Activated CD8-positive, alpha-beta memory T cell treated with anti-CD3 and anti-CD28 coated beads, Interleukin-2, amount 50 U/mL, for 48 hours (primary cell): ENCODE data around the gene PAFAH2.
"Not testable (repeated sequence)": the region's sequence is repeated elsewhere in the genome, so short reads cannot be mapped to it uniquely, and the experiment has no call there.

Experiments used
- DNase-seq: peaks from one replicate; pipeline ENCODE4 v3.0.0-alpha.2; 2020

The PAFAH2 gene

GRCh38 chr1:26009796-26010447, 12.1 kb upstream of the PAFAH2 start:
- DNase-seq: no peak

- DNase-seq: no peak
Observed at GRCh38 chr1:26006710-26007109, 8.8 kb upstream of the PAFAH2 start.

DNA sequence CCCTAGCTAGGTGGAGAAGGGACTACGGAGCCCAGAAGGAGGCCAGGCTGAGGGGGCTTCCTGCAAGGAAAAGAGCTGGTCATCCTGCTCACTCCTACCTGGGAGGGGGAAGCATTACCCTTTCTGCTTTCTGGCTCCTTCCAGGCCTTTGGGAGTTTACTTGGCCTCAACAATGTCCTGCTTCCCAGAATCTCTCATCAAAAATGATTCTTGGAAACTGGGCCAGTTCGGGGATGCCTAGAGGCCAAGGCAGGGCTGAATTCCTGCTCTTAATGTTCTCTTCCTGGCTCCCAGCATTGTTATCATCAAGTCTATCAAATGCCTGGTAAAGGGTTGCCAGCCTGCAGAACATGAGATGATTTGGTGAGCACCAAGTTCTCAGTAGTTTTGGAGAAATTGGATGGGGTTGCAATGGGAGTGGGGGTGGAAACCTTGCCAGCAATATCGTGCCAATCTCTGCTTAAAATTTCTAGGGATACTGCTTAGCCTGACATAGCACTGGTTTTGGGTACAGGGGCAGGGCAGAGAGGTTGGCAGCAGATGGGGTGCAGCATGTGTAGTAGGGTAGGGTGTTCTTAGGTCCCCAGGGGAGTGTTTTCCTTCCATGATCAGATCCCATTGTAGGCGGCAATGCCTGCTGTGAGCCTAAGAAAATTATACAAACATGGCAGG, 7.7 kb upstream of the PAFAH2 start:
- DNase-seq: no peak

- no peak for DNase-seq
Observed at GRCh38 chr1:26003756-26004155, 5.9 kb upstream of the PAFAH2 start.

DNA sequence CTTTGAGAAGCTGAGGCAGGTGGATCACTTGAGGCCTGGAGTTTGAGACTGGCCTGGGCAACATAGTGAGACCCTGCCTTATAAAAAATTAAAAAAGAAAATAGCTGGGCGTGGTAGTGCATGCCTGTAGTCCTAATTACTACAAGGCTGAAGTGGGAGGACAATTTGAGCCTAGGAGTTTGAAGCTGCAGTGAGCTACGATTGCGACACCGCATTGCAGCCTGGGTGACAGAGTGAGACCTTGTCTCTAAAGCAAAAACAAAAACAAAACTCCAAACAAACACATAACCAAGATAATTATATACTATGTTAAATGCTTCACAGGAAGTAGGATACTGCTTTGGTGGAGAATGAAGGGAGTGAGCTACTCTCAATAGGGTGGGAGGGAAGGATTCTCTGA, 5.4 kb upstream of the PAFAH2 start:
- no peak for DNase-seq

DNA sequence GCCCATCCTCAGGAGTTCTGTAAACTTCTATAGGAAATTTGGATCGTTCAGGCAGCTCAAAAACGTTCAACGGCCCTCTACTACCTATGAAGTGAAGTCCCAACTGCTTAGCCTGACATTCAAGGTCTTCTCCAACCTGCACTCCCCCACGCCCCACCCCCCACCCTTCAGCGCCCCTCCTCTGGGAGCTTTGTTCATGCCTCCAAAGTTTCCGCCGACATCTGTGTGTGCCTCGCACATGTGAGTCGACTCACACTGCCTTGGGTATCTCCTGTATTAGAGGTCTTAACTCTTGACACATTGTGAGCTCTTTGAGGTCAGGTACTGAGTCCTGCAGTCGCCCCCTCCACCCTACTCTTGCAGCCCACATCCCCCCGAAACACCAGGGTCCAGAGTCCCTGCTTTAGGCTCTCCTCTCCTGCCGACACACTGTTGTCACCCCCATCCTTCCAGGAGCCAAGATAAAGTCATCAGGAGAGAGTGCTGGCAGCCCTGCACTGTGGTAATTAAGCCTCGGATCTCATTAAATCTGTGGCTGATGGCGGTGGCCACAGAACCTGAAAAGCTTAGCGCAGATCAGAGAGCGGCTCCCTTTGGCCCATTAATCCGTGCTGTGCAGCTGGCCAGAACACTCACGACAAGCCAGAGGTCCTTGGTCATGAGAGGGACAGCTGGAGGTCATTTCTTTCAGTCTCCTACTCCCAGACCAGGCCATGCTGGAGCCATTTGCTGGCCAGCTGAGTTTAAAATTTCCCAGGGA, 1.4 kb upstream of the PAFAH2 start:
- no peak for DNase-seq

DNA sequence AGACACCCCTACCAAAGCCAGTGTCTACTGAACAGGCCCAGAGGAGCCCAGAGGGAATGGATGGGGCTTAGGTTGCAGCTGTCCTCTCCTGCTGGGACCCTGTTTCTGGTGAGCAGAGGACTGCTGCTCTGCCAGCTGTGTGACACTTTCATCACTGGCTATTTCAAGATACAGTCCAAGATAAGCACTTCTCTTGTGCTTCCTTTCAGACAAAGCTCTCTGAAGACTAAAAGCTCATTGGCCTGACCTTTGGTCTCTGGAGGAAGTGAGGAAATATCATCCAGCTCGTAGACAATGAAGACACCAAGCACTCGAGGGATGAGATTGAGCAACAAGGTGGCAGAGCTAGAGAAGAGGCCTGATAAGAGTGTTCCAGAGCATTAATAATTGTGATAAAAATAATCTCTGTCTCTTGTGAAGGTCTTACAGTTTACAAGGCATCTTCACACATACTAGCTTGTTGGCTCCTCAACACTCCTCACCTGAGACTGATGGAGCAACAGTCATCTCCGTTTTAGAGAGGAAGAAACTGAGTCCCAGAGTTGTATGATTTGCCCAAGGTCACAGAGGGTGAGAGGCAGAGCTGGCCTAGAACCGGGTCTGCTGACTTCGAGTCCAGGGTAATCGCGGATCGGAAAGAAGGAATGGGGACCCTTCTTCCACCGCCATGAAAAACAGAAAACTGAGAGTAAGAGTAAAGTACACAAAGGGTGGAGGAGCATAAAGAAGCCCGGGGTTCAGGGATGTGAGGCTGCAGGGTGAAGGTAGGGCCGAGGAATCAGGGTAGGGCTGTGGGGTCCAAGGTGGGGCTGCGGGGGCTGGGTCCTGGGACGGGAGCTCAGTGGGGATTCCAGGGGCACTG, 666 bp downstream of the PAFAH2 start:
- no peak for DNase-seq

- DNase-seq: no peak
Observed at GRCh38 chr1:25994402-25995150, 3.3 kb downstream of the PAFAH2 start.

DNA sequence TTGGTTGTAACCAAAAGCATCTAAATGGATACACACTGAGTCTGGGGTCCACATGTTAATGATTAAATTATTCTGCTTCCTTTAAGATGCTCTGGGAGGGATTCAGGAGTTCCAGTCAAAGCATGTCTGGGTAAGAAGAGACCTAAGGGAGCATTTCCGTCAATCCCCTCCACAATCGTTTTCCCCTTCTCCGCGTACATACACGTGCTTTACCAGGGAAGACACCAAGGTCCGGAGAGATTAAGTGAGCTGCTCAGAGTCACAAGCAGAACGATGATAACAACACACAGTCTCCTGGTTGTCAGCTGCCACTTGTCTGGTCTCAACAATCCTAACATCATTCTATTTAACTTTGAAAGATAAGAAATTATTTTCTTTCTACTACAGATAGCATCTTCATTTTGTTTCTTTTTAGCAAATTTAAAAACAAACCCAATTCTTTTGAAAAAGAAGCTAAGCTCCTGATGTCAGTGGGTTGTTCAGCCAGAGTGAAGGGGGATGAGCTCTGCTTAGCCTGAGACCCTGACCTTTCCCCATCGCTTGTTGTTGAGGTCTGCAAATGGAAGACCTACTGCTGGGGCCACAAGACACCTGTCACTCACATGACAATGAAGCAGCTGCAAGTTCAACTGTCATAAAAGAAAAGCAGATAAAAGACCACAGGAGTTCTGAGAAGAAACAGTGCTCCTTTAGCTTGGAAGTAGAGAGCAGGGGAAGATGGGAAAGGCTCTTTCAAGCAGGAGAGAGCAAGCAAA, 4.5 kb downstream of the PAFAH2 start:
- DNase-seq: no peak

DNA sequence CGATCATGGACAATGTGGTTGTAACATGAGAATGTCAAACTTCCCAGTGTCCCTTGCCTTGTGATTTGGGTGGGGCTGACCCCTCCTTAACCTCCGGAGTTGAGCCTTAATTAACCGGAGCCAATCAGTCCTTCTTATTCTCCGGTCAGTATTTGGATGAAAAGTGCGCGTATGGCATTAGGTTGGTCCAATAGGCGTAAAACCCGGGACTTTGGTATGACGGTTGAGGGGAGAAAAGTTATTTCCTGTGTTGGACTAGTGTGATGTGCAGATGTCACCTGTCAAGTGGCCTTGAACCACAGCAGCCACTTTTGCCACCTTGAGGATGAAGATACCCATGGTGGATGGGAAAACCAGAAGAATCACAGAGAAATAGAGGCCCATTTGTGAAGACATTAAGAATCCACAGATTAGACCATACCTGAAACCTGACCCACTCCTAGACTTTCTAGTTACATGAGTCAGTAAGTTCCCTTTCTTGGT, 5.1 kb downstream of the PAFAH2 start:
- no peak for DNase-seq

GRCh38 chr1:25991937-25992688, 5.8 kb downstream of the PAFAH2 start:
- DNase-seq: no peak

GRCh38 chr1:25990702-25991395, 7.0 kb downstream of the PAFAH2 start:
- peak; percentile 68 for DNase-seq

DNA sequence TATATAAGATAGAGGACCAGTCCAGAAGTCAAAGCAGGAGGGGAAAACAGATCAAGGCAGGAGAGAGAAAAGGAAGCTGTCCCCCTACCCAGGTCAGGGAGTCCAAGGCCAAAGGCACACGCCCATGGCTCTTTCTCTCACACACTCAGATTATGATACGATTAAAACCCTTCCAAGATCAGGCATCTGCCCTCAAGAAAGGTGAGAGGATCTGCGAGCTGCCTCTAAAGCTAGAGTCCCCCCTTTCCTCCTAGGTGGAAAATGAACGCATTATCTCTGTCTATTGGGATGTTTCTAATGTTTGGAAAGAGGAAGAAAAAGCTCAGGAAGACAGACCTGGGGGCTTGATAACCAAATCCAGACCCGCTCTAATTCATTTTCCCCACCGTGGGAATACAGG, 7.6 kb downstream of the PAFAH2 start:
- no peak for DNase-seq

DNA sequence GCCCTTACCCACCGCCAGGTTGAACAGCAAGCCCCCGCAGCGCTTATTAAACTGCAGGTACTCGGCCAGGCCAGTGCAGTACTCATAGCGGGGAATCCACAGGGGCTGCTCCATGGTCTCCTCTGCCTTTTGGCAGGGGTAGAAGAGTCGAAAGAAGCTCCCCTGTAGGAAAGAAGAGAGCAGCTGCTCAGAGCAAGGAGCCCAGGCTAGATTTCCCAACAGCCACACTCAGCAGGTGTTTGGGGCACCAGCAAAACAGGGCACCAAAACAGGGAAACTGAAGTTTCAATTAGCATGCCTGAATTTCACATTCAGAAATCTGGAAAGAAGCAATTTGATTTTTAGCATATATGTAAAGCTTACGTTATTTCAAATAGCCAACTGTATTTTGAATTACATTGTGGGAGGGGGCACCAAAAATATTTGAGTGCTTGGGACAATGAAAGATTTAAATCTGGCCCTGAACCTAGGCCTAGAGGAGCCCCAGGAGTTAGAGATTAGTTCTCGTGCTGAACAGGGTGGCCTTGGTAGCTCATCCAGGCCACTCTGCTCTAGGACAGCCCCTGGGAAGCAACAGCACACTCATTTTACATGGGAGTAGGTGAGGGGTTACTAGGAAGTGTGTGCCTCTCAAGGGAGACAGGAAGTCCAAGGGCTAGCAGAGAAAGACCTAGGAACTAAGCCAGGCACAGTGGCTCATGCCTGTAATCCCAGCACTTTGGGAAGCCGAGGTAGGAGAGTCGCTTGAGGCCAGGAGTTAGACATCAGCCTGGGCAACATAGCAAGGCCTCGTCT, 8.2 kb downstream of the PAFAH2 start:
- DNase-seq: no peak

GRCh38 chr1:25987951-25988350, 9.9 kb downstream of the PAFAH2 start:
- no peak for DNase-seq

DNA sequence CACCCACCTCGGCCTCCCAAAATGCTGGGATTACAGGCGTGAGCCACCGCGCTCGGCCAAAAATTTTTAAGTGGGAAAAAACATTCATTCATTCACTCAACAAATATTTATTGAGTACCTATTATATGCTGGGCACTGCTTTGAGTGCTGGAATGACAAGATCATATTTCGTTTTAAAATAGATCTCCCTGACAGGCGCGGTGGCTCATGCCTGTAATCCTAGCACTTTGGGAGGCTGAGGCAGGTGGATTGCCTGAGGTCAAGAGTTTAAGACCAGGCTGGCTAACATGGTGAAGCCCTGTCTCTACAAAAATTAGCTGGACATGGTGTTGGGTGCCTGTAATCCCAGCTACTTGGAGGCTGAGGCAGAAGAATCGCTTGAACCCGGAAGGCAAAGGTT, 11.1 kb downstream of the PAFAH2 start:
- DNase-seq: not testable (repeated sequence)

DNA sequence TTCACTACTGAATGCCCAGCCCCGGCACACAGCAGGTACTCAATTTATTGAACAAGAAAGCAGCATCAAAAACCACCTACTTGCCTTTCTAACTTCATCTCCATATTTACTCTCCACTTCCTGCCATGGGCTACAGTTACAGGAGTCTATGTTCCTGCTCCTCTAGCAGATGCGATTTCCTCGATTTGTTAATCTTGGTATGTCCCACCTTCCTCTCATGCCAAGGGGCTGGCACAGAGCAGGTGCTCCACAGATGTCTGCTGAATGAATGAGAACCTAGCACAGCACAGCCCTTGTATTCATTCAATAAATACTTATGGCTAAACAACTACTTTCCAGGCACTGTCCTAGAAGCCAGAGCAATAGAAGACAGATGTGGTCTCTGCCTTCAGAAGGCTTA, 12.2 kb downstream of the PAFAH2 start:
- no peak for DNase-seq

DNA sequence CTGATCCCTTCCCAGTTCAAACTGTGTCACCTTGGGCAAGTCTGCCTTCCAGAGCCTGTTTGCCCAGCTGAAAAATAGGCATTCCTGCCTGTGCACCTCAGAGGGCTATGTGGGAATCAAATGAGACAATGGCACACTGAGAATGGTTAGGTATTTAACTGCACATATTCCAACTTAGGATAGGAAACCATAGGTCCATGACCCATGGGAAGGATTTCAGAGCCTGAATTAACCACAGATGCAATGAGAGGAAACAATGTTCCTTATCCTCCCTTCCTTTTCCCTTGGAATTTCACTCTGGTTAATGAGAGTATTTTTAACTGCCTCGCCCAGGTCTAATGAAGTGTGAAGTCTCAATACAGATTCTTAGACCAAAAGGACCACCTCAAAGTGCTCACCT, 12.7 kb downstream of the PAFAH2 start:
- no peak for DNase-seq

DNA sequence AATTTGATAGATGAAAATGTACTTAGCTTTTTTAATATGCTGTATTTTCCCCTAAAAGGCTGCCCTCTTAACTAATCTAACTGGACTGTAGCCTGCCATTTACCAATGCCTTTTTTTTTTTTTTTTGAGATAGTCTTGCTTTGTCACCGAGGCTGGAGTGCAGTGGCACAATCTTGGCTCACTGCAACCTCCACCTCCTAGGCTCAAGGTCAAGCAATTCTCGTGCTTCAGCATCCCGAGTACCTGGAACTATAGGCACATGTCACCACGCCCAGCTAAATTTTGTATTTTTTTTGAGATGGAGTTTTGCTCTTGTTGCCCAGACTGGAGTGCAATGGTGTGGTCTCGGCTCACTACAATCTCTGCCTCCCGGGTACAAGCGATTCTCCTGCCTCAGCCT, 18.7 kb downstream of the PAFAH2 start:
- no peak for DNase-seq
